Measurements from ENCODE around the gene HDGFL3.
A peak's percentile ranks its signal among the peaks of the same experiment; 100 is the strongest.
"Not testable (repeated sequence)": the region's sequence is repeated elsewhere in the genome, so short reads cannot be mapped to it uniquely, and the experiment has no call there.

HDGFL3 gene

DNA sequence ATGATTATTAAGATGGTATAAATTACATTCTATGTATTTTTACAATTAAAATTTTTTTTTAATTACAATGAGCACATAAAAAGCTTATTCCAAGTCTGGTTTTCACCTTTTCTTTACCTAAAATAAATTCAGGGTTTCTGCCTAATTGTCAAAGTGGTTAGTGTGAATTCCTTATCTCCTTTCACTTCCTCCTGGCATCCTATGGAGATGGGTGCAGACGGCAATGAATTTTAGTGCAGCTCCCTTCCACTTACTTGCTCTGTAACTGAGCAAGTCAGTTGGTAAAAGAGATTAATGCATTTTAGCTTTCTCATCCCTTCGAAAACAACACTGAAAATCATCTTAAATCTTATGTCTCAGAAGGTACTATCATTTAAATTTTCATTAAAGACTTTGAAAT is 13.1 kb downstream of the HDGFL3 start:
- DNase-seq (ENCODE audit: low spot score) = no peak
- FAIRE-seq = no peak

DNA sequence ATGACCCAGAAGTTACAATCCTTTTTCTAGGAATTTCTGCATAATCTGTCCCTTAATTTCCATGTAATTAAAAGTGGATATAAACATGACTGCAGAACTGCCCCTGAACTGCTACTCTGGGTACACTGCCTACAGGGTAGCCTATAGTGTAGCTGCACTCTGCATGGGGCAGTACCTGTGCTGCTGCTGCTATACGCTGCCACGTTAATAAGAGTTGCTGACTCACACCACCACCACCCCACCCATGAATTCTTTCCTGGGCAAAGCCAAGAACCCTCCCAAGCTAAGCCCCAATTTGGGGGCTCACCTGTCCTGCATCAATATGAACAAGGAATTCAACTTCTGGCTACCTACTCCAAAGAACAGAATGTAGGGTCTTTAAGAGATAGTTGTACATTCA is 13.9 kb downstream of the HDGFL3 start:
- DNase-seq (ENCODE audit: low spot score) (no peak), FAIRE-seq (no peak)

DNA sequence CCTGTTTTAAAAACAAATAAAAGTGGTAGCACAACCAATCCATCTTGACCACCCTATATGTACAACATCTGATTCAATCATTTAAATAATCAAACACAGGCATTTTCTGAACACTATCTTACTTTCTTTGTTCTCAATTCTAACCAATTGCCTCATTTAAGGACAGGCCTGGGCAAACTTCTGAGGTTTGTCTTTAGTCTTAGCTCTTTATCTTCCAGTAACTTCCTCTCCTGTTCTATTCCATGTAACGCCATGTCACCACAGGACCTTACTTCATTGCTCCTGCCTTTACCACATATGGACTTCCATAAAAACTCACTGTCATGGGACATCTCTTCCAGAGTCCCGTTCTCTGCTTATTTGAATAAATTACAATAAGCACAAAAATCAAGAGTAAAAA is 14.9 kb downstream of the HDGFL3 start:
- FAIRE-seq (no peak), DNase-seq (ENCODE audit: low spot score) (no peak)

DNA sequence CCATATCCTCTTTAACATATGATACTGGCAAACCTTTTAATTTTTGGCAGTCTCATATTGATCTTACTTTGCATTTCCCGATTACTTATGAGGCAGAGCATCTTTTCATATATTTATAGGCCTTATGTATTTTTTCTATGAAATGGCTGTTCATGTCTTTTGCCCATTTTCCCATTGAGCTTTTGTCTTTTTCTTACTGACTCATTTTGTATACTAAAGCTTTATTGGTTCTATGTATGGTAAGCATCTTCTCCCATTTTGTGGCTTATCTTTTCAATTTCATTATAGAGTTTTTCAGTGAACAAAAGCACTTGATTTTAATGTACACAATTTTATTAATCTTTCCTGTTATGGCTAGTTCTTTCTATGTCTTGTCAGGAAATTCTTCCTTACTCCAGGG is 17.2 kb downstream of the HDGFL3 start:
- FAIRE-seq (no peak), DNase-seq (ENCODE audit: low spot score) (no peak)

DNA sequence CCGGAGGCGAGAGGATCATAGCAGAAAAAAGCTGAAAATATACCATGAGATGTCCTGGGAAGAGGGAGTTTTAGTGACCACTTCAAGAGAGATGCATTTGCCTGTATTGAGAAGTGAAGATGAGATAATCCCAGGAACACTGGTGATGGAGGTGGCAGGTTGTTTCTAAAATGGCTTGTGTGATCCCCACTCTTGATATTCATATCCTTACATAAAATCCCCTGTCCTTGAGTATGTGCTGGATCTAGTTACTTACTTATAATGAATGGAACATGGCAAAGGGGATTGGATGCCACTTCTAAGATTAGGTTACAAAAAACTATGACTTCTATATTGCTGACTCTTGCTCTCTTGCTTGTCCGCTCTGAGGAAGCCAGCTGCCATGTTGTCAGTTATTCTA is 22.1 kb downstream of the HDGFL3 start:
- DNase-seq (ENCODE audit: low spot score) (no peak), FAIRE-seq (no peak)

DNA sequence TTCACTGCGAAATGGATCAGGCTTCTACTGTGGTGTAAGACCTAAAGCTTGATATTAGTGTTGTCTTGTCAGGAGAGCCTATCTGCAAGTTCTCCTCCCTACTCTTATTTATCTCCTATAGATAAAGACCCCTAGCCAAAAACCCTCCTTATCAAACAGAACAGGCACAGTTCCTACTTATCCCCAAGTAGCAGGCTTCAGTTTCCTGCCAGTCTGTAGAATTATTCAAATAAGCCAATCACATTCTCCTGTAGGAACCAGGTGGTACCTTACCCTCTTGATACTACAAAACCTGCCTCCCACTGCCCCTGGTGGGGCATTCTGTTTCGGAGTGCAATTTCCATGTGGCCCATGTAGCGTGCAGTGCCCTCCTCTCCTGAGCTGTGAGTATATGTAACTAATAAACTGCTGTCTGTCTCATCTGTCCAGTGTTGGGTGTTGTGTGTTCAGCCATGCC is 28.7 kb downstream of the HDGFL3 start:
- no peak for DNase-seq (ENCODE audit: low spot score)
- no peak for FAIRE-seq

DNA sequence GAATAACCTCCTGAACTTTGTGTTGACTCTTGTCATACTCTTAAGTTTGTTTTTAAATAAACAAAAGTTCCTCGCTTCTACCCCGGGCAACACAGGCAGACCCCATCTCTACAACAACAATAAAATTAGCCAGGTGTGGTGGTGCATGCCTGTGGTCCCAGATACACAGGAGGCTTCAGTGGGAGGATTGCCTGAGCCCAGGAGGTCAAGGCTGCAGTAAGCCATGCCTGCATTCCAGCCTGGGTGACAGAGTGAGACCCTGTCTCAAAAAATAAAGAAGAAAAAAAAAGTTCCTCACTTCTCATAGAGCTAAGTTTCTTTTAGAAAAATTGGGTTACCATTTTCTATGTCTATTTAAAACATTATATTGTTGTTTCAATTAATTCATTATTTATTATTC is 29.2 kb downstream of the HDGFL3 start:
- no peak for FAIRE-seq
- DNase-seq (ENCODE audit: low spot score) = no peak

DNA sequence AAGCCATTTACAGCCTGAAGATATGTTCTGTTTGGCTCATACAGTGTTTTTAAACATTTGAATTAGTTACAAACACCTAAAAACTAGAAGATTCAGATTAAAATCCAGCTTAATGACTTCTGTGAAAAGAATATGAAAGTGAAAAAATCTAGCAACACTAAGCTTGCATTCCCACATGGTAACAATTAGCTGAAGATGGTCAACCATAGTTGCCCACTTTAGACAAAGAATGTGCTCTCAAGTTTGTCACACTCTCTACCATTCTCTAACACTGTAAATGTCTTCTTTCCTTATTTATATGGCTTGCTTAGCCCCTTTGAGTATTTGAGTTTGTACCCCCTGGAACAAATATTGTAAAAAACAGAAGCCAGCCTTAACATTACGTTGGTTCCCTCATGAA is 32.7 kb downstream of the HDGFL3 start:
- FAIRE-seq = no peak
- no peak for DNase-seq (ENCODE audit: low spot score)

DNA sequence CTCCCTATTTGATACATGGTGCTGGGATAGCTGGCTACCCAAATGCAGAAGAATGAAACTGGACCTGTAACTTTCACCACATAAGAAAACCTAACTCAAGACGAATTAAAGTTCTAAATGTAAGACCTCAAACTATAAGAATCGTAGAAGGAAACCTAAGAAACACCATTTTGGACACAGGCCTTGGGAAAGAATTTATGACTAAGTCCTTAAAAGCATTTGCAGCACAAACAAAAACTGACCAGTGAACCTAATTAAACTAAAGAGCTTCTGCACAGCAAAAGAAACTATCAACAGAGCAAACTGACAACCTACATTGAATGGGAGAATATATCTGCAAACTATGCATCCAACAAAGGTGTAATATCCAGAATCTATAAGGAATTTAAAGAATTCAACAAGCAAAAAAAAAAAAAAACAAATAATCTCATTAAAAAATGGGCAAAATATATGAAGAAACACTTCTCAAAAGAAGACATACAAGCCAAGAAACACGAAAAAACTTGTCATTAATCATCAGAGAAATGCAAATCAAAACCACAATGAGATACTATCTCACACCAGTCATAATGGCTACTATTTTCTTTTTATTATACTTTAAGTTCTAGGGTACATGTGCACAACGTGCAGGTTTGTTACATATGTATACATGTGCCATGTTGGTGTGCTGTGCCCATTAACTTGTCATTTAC is 37.0 kb downstream of the HDGFL3 start:
- FAIRE-seq (no peak), DNase-seq (ENCODE audit: low spot score) (no peak)

DNA sequence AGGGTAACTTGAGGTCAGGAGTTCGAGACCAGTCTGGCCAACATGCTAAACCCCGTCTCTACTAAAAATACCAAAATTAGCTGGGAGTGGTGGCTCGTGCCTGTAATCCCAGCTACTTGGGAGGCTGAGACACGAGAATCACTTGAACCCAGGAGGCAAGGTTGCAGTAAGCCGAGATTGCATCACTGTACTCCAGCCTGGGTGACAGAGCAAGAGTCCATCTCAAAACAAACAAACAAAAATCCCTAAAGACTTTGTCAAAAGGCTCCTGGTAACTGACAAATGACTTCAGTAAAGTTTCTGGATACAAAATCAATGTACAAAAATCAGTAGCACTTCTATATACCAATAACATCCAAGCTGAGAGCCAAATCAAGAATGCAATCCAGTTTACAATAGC is 38.0 kb downstream of the HDGFL3 start:
- not testable (repeated sequence) for DNase-seq (ENCODE audit: low spot score); FAIRE-seq

DNA sequence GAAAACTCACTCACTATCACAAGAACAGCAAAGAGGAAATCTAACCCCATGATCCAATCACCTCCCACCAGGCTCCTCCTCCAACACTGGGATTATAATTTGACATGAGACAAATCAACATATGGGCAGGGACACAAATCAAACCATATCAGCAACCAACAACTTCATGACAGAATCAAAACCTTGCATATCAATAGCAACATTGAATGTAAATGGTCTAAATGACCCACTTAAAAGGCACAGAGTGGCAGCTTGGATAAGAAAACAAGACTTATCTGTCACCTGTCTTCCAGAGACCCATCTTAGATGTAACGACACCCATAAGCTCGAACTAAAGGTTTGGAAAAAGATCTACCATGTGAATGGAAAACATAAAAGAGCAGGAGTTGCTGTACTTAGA is 40.8 kb downstream of the HDGFL3 start:
- FAIRE-seq (no peak), DNase-seq (ENCODE audit: low spot score) (no peak)

DNA sequence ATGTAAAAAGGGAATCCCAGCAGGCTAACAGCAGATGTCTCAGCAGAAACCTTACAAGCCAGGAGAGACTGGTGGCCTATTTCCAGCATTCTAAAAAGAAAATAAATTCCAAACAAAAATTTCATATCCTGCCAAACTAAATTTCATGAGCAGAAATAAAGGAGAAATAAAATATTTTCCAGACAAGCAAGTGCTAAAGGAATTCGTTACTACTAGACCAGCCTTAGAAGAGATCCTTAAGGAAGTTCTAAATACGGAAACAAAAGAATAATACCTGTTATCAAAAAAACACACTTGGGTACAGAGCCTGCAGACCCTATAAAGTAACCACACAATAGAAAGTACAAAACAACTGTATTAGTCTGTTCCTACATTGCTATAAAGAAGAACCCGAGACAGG is 41.4 kb downstream of the HDGFL3 start:
- DNase-seq (ENCODE audit: low spot score) (no peak), FAIRE-seq (no peak)

DNA sequence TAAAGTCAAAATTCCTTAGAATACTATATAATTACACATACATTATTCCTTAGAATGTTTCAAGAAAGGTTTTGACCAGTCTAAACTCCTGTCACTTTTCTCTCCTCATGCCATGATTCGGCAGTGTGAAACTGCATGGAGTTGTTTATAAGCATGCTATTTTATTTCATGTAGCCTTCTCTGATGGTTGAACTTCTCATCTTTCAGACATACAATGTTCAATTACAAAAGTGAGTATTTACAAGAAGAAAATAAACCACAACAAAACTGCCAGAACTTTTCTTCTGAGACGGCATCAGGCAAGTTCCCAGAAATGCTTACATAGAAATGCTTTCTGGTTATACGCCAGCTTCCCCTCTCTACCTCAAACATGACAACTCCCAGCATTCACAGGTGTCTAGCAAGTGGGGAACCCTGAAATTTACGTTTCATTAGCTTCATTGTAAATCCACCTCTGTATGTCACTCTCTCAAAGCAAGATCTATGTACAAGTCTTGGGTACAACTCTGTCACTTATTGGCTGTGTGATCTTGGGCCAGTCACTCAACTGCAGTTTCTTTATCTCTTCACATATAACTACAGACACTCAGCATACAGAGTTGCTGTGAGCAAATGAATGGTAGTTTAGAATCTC is 42.7 kb downstream of the HDGFL3 start:
- DNase-seq (ENCODE audit: low spot score) = no peak
- no peak for FAIRE-seq

DNA sequence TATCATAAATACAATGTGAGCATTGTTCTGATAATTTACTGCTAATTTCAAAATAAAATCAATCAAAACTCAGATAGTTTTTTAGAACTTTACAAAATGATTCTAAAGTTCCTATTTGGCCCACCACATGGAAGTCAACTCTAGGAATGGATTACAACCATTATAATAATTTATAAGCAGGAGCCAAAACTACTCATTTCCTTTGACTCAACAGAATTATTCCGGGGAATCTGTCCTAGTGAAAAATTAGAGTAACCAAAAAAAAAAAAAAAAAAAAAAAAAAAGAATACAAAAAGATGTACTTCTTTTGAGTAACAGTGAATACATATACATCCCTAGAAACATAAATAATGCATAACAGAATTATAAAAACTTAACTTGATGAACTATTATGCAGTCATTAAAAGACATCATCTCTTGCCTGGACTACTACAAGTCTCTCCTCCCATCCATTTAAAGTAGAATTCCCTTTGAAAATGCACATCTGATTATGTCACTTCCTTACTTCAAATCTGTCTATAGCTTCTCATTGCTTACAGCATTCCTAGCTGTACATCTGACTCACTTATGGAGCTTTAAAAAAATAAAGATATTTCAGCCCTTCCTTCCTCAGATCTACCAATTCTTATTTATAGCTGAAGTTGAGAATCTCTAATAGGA is 43.4 kb downstream of the HDGFL3 start:
- DNase-seq (ENCODE audit: low spot score) = no peak
- no peak for FAIRE-seq

DNA sequence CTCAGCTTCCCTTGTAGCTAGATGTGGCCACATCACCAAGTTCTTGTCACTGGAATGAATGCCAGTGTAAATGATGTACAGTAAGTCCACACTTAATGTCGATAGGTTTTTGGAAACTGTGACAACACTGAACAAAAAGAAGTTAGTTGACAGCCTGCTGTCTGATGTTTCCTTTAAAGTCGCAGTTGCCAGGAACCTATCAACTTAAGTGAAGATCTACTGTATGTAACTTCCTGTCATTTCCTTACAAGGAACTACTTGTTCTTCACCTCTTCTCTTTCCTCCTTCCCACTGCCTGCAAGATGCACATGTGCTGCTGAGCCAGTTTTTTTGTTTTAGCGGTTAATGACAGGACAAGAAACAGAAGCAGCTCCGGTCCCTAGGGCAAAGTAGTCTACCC is 44.6 kb downstream of the HDGFL3 start:
- DNase-seq (ENCODE audit: low spot score) (no peak), FAIRE-seq (no peak)

DNA sequence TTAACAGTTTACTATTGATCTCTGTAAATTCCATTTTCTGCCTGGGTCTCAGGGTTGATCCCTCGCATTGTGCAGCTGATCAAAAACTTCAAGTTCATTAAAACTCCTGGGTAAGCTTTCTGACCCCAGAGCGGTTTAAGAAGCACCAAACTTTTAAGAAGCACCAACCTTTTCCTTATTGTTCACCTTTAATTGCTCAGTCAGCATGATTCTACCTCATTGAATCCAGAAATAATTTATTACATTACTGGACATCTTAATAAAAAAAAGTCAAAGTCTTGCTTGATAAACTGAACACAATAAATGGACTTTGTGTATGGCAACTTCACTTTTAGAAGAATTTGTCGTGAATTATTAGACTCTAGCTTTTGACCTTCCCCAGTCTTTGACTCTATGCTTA is 46.9 kb downstream of the HDGFL3 start:
- no peak for FAIRE-seq
- no peak for DNase-seq (ENCODE audit: low spot score)

DNA sequence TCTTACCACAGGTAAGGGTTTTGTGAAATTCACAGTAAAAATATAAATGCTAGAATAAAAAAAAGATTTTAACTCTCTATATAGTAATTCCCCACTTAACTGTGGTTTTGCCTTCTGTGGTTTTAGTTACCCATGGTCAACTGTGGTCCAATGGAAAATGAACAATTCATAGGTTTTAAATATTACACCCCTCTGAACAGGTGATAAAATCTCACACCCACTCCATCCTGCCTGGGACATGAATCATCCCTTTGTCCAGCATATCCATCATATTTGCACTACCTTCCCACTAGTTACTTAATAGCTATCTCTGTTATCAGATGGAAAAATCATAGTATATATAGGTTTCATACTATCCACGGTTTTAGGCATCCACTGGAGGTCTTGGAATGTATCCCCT is 49.2 kb downstream of the HDGFL3 start:
- DNase-seq (ENCODE audit: low spot score) (no peak), FAIRE-seq (peak; percentile 23)

DNA sequence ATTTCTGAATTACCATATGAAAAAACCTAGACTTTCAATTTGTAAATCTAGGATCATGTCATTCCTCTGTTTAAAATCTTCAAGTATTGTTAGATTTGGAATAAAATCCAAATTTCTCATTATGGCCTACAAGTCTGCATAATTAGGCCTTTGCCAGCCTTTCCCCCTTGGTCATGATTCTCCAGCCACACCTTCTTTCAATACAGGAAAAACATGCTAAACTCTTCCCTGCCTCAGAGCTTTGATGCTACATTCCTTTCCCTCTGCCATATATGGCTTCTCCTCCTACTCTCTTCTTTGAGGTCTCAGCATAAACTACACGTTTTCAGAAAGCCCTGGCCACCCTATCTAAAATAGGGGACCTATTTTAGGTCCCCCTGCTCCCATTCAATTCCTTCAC is 51.7 kb downstream of the HDGFL3 start:
- no peak for FAIRE-seq
- DNase-seq (ENCODE audit: low spot score) = no peak

DNA sequence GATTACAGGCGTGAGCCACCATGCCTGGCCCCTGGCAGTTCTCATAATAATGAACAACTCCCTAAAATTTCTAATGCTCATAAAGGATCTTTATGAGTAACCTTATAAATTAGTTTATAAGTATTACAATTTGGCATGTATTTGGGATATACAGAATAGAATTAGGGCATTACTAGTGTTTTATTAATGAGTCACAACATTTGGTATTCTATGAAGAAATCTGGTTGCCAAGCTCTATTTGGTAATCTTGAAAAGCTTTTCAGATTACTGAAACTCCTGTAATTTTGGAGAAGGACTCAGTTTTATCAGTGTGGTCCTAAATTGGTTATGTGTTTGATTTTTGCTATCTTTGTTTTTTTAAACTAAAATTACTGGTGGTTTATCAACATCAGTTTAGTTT is 54.3 kb downstream of the HDGFL3 start:
- no peak for DNase-seq (ENCODE audit: low spot score)
- no peak for FAIRE-seq

DNA sequence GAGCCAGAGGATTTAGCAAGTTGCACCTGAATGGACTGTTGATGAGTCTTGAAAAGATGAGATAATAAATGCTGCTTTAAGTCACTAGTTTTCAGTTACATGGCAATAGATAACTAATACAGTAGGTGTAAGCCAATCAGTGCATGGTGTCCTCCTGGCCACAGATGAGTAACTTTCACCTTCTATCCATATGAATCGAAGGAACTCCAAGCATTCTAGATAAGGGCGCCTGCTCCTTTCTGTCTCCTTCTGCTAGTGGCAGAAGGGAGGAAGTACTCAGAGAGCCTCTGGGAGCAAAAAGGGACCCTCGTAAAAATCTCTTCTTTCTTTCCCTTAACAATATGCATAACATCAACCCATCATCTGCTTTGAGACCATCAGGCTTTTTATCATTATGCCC is 62.9 kb downstream of the HDGFL3 start:
- DNase-seq (ENCODE audit: low spot score) = no peak
- no peak for FAIRE-seq

DNA sequence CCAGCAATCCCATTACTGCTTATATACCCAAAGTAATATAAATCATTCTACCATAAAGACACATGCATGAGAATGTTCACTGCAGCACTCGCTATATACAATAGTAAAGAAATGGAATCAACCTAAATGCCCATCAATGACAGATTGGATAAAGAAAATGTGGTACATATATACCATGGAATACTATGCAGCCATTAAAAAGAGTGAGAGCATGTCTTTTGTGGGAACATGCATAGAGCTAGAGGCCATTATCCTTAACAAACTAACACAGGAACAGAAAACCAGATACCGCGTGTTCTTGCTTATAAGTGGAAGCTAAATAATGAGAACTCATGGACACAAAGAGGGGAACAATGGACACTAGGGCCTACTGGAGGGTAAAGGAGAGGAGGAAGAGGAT is 65.5 kb downstream of the HDGFL3 start:
- FAIRE-seq; DNase-seq (ENCODE audit: low spot score): not testable (repeated sequence)

DNA sequence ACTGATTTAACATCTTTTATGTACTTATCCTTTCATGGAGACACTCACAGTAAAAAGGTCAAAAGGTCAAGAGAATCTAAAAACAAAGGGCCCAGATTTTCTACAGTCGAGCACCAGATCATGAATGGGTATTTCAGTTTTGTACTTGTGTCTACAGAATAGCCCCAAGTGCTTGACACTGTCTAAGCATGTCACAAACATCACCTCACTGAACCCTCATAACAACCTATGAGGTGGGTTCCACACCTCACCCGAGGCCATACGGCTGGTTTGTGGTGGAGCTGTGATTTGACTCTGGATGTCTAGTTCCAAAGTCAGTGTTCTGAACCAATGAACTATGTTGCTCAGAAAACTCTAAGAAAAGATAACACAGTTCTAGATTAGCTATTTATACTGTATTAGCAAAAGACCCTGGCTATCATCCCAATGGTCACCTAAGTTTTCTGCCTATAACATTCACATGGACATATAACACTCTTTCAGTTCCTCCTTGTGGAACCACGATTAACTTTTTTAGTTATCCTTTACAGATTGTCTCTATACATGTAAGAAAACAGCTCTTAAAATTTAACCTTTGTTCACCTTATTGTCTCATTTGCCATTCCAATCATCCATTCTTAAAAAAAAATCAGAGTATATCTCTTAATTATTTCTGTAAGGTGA is 74.6 kb downstream of the HDGFL3 start:
- DNase-seq (ENCODE audit: low spot score) (no peak), FAIRE-seq (no peak)

All from RCC 7860 (cell line).